NAMALWA (cell line): ENCODE data around the gene LSM3.

Experiments
- DNase-seq: peaks from one replicate; pipeline ENCODE4 v3.0.0-alpha.2; 2015; ENCODE audit warnings: low spot score

Gene LSM3

DNA sequence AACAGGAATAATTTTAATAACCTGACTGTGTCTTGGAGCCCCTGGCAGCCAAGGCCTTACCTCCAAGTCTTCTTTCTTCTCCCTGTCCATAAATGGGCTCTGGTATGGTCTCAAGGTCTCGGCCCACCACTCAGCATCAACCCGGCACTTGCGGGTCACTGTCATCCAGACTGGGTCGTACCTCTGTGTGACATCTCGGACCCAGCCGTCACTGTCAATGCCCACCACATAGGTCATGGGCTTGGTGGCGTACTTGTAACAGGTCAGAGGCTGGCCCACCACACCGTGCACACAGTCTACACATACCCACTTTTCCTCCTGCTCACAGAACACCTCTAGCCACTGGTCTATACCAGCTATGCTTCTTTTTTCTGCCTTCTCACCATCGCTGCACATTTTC lies 20.7 kb upstream of the LSM3 start:
- DNase-seq, result no peak

- DNase-seq, result no peak
These were observed 20.2 kb upstream of the LSM3 start for GRCh38 chr3:14158370-14158769.

GRCh38 chr3:14159426-14159825 lies 19.2 kb upstream of the LSM3 start:
- no peak for DNase-seq

GRCh38 chr3:14161282-14161681 lies 17.3 kb upstream of the LSM3 start:
- DNase-seq, result no peak

DNA sequence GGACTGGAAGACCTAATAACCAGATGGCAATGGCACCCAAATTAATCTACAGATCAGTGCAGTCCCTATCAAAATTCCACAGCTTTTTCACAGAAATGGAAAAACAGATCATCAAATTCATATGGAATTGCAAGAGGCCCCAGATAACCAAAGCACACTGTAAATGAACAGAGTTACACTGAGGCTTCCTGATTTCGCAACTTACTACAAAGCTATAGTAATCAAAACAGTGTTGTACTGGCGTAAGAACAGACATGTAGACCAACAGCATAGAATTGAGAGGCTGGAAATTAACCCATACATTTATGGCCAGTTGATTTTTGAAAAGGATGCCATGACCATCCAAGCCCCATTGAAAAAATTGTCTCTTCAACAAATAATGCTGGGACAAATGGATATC lies 16.4 kb upstream of the LSM3 start:
- no peak for DNase-seq

GRCh38 chr3:14166877-14167603 lies 11.6 kb upstream of the LSM3 start:
- no peak for DNase-seq

DNA sequence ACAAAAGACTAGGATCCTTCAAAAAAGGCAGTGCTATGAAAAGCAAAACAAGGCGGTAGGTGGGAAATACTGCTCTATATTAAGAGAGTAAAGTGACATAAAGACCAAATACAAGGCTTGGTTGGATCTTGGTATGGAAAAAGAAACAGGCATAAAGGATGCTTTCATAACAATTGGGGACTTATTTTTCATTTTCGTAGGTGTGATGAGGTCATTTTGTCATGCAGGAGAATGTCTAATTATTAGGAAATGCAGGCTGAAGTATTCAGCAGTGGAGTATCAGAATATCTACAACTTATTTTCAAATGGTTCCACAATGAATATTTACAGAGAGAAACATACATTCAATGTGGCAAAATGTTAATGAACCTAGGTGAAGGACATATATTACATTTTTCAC lies 9.2 kb upstream of the LSM3 start:
- no peak for DNase-seq

DNA sequence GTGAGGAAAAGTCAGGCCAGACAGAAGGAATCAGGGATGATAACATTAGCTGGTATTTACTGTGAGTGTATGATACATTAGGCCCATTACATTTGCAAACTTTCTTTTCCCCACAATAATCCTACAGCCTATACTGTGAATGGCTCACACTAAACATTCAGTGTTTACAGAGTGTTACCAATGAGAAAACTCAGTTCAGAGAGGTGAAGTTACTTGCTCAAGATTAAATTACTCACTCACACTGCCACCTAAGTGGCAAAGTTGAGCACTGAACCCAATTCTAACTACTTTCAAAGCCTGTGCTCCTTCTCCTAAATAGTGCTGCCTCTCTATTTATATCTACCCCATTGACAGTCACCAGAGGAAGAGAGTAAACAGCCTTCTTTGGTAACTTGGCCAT lies 8.7 kb upstream of the LSM3 start:
- no peak for DNase-seq

DNA sequence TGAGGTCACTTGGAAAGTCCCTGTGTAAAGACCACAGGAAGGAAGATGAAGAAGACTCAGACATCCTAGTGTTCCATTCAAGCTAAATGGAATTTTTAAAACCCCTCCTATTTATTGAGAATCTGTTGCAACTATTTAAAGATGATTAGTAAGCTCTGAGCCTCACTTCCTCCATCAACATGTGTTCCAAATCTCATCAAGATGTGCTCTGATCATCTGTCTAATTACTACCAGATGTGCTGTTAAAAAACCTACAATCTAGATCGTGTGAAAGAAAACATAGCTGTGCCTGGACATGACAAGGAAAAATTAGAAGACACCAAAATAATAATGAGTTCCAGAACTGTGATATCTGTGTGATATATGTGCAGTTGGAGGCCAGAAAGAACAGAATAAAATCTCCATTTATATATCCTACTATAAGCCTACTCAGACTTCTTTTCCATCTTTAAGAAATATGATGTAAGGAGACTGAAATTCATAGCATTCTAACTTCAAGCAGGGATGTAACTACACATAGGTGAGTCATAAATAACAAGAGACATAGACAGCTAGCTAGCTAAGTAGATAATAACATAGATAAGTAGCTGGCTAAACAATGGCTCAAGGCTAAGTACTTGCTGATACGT lies 8.0 kb upstream of the LSM3 start:
- DNase-seq, result no peak

DNA sequence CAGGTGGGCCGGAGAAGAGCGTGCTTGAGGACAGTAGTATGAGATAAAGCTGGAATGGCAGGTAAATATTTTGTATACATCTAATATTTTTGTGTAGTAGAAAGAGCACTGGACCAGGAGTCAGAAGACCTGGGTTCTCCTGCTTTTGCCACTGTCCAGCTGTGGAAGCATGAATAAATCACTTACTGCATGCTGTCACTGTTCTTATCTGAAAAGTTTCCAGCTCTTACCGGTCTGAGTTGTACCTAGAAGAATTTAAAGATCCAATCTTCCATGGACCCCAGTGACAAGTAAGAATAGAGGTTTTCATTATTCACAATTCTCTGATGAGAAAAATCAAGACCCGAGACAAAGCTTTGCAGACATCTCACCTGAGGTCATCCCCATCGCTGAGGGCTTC lies 6.1 kb upstream of the LSM3 start:
- no peak for DNase-seq

GRCh38 chr3:14174483-14174882 lies 4.1 kb upstream of the LSM3 start:
- DNase-seq, result no peak

GRCh38 chr3:14175383-14176037 lies 3.1 kb upstream of the LSM3 start:
- peak; percentile 55 for DNase-seq

DNA sequence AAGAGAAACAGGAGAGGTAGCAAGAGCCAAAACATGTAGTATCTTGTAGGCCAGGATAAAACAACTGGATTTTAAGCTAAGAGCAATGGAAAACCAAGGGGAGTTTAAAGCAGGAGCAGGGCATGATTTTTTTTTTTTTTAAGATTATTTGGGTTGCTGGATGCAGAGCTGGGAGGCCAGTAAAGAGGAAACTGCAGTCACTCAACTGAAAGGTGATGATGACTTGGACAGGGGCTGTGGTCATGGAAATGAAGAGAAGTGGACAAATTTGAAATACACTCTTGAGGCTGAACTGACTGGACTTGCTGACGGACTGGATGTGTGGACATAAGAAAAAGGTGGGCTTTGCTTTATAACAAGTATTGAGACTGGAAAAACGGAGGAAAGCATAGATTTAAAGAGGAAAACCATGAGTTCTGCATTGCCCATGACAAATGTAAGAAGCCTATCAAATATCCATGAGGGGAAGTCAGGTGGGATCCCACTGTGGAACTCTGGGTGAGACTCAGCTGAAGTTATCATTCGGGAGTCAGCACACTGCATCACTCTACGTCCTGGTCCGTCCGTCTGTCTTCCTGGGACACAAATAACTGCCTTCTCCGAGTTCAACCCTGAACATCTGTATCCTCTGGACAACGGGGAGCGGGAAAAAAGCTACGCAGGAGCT lies 904 bp upstream of the LSM3 start:
- peak; percentile 31 for DNase-seq

GRCh38 chr3:14179114-14179465 lies 473 bp downstream of the LSM3 start:
- DNase-seq, result no peak

GRCh38 chr3:14179795-14180194 lies 1.2 kb downstream of the LSM3 start:
- DNase-seq, result no peak

DNA sequence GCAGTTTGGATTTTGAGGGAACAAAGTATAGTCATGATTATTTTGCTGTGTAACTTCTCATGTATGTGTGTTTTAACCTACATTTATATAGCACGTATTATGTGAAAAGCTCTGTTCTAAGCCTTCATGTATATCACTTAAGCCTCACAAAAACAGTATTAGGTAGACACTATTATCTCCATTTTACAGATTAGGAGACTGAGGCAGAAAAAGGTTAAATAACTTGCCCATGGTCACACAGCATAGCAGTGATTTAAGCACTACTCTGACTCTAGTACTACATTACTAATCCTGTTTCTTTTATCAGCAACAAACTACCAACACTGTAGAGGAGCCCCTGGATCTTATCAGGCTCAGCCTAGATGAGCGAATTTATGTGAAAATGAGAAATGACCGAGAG lies 2.6 kb downstream of the LSM3 start:
- DNase-seq, result no peak

- DNase-seq, result no peak
These were observed 4.5 kb downstream of the LSM3 start for GRCh38 chr3:14183015-14183577.

GRCh38 chr3:14186854-14187458 lies 8.3 kb downstream of the LSM3 start:
- no peak for DNase-seq

DNA sequence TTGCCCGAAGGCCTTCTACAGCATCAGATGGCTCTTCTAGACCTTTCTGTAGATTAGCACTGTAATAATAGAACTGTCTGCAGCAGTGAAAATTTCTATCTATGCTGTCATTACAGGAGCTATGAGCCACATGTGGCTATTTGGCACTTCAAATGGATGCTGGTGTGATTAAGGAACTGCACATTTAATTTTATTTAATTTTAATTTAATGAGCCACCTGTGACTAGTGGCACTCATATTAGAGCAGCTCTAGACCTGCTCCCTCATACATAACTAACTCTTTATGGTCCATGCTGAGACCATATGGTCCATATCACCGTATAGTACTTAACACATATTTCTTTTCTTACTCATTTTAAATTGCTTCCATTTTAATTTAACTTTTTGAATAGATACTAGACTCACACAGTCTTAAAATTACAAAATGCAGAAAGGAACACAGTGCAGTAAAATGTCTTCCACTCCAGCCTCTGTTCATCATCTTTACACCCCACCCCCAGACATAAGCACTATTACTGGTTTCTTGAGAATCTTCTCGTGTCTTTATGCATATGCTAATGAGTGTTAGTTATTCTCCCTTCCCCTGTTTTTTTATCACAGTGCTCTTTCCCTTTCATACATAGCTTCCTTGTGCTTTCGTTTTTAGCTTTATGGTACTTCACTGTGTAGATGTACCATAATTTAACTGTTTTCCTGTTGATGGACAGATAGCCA lies 9.6 kb downstream of the LSM3 start:
- no peak for DNase-seq

DNA sequence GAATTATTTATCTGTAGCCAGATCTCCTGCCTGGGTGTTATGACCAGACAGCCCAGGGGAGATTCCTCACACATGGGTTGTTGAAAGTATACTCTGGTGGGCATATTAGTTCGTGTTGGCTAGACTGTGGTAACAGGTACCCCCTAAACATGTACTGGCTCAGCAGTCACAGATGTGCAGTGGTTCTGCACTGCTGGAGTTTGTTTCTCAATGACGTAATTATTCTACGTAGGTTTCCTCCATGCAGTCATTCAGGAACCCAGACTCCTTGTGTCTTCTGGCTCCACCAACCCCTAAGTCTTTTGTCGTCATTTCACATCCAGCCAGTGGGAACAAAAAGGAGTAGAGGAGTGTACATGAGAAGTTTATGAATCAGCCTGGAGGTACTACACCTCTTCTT lies 16.2 kb downstream of the LSM3 start:
- no peak for DNase-seq

DNA sequence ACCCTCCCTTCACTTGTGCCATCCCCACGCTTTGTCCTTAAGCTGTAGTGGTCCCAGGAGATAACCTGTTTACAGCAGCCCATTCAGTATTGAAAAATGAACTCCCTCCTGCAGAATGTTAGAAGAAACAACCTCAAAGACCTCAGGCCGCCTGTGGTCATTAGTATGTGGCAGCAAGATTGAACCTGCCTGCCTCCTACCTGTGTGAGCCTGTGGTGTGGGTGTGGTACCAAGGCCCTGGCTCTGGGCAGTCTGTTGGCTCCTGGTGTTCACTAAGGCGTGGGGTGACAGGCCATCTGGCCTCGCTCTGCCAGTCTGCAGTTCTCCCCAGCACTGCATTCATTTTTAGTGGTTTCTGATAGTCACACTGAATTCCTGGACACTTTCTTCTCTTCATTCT lies 21.0 kb downstream of the LSM3 start:
- no peak for DNase-seq

GRCh38 chr3:14200276-14200675 lies 21.7 kb downstream of the LSM3 start:
- no peak for DNase-seq
